Measurements from ENCODE around the gene HIBCH. TPM values are rescaled to one million over a fixed set of nuclear protein-coding genes. Genes with fewer than 3 reads are reported as not detected.

The HIBCH gene
- total RNA-seq, 1 experiment from 2014 or later: 21.7 TPM

GRCh38 chr2:190162851-190163250 lies 156.8 kb downstream of the HIBCH start:
- H3K4me1 ChIP-seq (ENCODE audit: control insufficient read depth, insufficient read depth, low read length): no peaks in the 10 kb centered on the region
- in situ Hi-C loops (cut with HindIII; ENCODE audit: low pct_unique_long_range_greater_than_20kb, low sequenced_read_pairs): no loop called here
- ChIA-PET POLR2A (no interaction called here), CTCF (no interaction called here)
- ATAC-seq: no peak
- no peaks in the 10 kb centered on the region for H3K9me3 ChIP-seq (ENCODE audit: control insufficient read depth, insufficient read depth, low read depth, low read length)
- H3K4me3 ChIP-seq (ENCODE audit: low read depth in 2 of 2, low read length in 2 of 2): no peak overlapping the region
- no peaks in the 10 kb centered on the region for H3K27me3 ChIP-seq (ENCODE audit: control insufficient read depth, insufficient read depth, low read length)
- intact Hi-C loops (cut with micrococcal nuclease; ENCODE audit: unreplicated experiment): no loop called here
- no TSS peak for BruUV-seq (replicated peaks)
- no peak overlapping the region for H3K27ac ChIP-seq (ENCODE audit: low read length)
- DNase-seq (ENCODE audit: low read depth, low spot score): no peak
- TF ChIP-seq TCF7L2 (IDR thresholded peaks at IDR 0.05; ENCODE audit: low read depth, low read length) (no peak), REST (IDR thresholded peaks at IDR 0.05; ENCODE audit: insufficient read depth in 1 of 2, low read depth in 2 of 2, low read length in 1 of 2) (no peak), POLR2AphosphoS5 (IDR thresholded peaks at IDR 0.05; ENCODE audit: low read depth, low read length) (no peak), SIN3A (IDR thresholded peaks at IDR 0.05; ENCODE audit: borderline replicate concordance, insufficient read depth, low read depth, low read length) (no peak), CTCF (IDR thresholded peaks at IDR 0.05) (no peak)
- no peaks in the 10 kb centered on the region for H3K36me3 ChIP-seq (ENCODE audit: control insufficient read depth, insufficient read depth, low read length)

GRCh38 chr2:190159453-190159852 lies 160.2 kb downstream of the HIBCH start:
- Histone ChIP-seq H3K9me3 (ENCODE audit: control insufficient read depth, insufficient read depth, low read depth, low read length) (no peaks in the 10 kb centered on the region), H3K27ac (ENCODE audit: low read length) (no peak overlapping the region), H3K4me1 (ENCODE audit: control insufficient read depth, insufficient read depth, low read length) (no peaks in the 10 kb centered on the region), H3K4me3 (ENCODE audit: low read depth in 2 of 2, low read length in 2 of 2) (no peak overlapping the region), H3K27me3 (ENCODE audit: control insufficient read depth, insufficient read depth, low read length) (no peaks in the 10 kb centered on the region), H3K36me3 (ENCODE audit: control insufficient read depth, insufficient read depth, low read length) (no peaks in the 10 kb centered on the region)
- BruUV-seq (replicated peaks): no TSS peak
- intact Hi-C loops (cut with micrococcal nuclease; ENCODE audit: unreplicated experiment): no loop called here
- ATAC-seq (no peak), DNase-seq (ENCODE audit: low read depth, low spot score) (no peak)
- ChIA-PET POLR2A (no interaction called here), CTCF (no interaction called here)
- in situ Hi-C loops (cut with HindIII; ENCODE audit: low pct_unique_long_range_greater_than_20kb, low sequenced_read_pairs): no loop called here
- TF ChIP-seq POLR2AphosphoS5 (IDR thresholded peaks at IDR 0.05; ENCODE audit: low read depth, low read length) (no peak), CTCF (IDR thresholded peaks at IDR 0.05) (no peak), REST (IDR thresholded peaks at IDR 0.05; ENCODE audit: insufficient read depth in 1 of 2, low read depth in 2 of 2, low read length in 1 of 2) (no peak), SIN3A (IDR thresholded peaks at IDR 0.05; ENCODE audit: borderline replicate concordance, insufficient read depth, low read depth, low read length) (no peak), TCF7L2 (IDR thresholded peaks at IDR 0.05; ENCODE audit: low read depth, low read length) (no peak)
